ENCODE data around the gene LRPAP1. TPM values are rescaled to one million over a fixed set of nuclear protein-coding genes. Genes with fewer than 3 reads are reported as not detected.

Gene LRPAP1
- total and polyA plus RNA-seq, 2 donors = 52.5 to 67.7 TPM

GRCh38 chr4:3495204-3495975 is 36.8 kb downstream of the LRPAP1 start:
- Histone ChIP-seq H3K4me1 (ENCODE audit: control insufficient read depth in 2 of 2, insufficient read depth in 2 of 2, low read length in 2 of 2) (no peaks in the 10 kb centered on the region), H3K27ac (ENCODE audit: low read depth in 1 of 2, low read length in 1 of 2) (no peak overlapping the region), H3K27me3 (ENCODE audit: control insufficient read depth in 2 of 2, insufficient read depth in 1 of 2, low read length in 1 of 2) (peaks cover 2 to 21% of the 10 kb centered on the region in 2 donors), H3K36me3 (ENCODE audit: control insufficient read depth in 2 of 2, insufficient read depth in 2 of 2, low read length in 1 of 2) (peaks cover 0 to under 1% of the 10 kb centered on the region in 2 donors), H3K9me3 (ENCODE audit: control insufficient read depth in 2 of 2, insufficient read depth in 1 of 2, low read length in 1 of 2) (no peaks in the 10 kb centered on the region), H3K4me3 (ENCODE audit: low read length in 2 of 2) (no peak overlapping the region)
- 90% methylated on average over 28 of the region's 28 CpGs for WGBS
- no peak for DNase-seq (ENCODE audit: low read depth in 6 of 9, low spot score in 9 of 9)

DNA sequence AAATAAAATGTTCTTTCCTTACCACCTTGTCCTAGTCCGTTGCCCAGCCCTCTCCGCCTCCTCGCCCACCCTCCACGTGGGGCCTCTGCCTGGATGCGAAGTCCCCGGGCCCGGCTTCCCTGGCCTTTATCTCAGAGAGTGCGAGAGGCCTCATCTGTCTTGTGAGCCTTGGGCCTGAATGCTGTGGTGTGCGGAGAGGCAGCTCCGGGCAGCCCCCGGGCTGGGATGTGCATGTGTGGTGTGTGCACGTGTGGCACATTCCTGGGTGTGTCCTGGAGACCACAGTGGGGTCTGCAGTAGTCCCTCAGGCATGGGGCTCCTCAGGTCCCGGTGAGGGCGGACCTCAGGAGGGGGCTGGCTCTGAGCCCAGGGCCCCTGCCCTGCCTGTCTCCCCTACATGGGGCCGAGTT is 37.8 kb downstream of the LRPAP1 start:
- H3K9me3 ChIP-seq (ENCODE audit: control insufficient read depth in 2 of 2, insufficient read depth in 1 of 2, low read length in 1 of 2) = no peaks in the 10 kb centered on the region
- H3K4me1 ChIP-seq (ENCODE audit: control insufficient read depth in 2 of 2, insufficient read depth in 2 of 2, low read length in 2 of 2) = no peaks in the 10 kb centered on the region
- WGBS = 67% methylated on average over 15 of the region's 15 CpGs
- no peak for DNase-seq (ENCODE audit: low read depth in 6 of 9, low spot score in 9 of 9)
- H3K27me3 ChIP-seq (ENCODE audit: control insufficient read depth in 2 of 2, insufficient read depth in 1 of 2, low read length in 1 of 2) = peaks cover 2 to 21% of the 10 kb centered on the region in 2 donors
- no peaks in the 10 kb centered on the region for H3K36me3 ChIP-seq (ENCODE audit: control insufficient read depth in 2 of 2, insufficient read depth in 2 of 2, low read length in 1 of 2)
- no peak overlapping the region for H3K27ac ChIP-seq (ENCODE audit: low read depth in 1 of 2, low read length in 1 of 2)
- no peak overlapping the region for H3K4me3 ChIP-seq (ENCODE audit: low read length in 2 of 2)

GRCh38 chr4:3493720-3494461 is 38.3 kb downstream of the LRPAP1 start:
- 64% methylated on average over 20 of the region's 20 CpGs for WGBS
- Histone ChIP-seq H3K4me3 (ENCODE audit: low read length in 2 of 2) (no peak overlapping the region), H3K27me3 (ENCODE audit: control insufficient read depth in 2 of 2, insufficient read depth in 1 of 2, low read length in 1 of 2) (peaks cover 2 to 24% of the 10 kb centered on the region in 2 donors), H3K4me1 (ENCODE audit: control insufficient read depth in 2 of 2, insufficient read depth in 2 of 2, low read length in 2 of 2) (no peaks in the 10 kb centered on the region), H3K9me3 (ENCODE audit: control insufficient read depth in 2 of 2, insufficient read depth in 1 of 2, low read length in 1 of 2) (no peaks in the 10 kb centered on the region), H3K27ac (ENCODE audit: low read depth in 1 of 2, low read length in 1 of 2) (no peak overlapping the region), H3K36me3 (ENCODE audit: control insufficient read depth in 2 of 2, insufficient read depth in 2 of 2, low read length in 1 of 2) (no peaks in the 10 kb centered on the region)
- no peak for DNase-seq (ENCODE audit: low read depth in 6 of 9, low spot score in 9 of 9)

- Histone ChIP-seq H3K4me1 (ENCODE audit: control insufficient read depth in 2 of 2, insufficient read depth in 2 of 2, low read length in 2 of 2) (no peaks in the 10 kb centered on the region), H3K9me3 (ENCODE audit: control insufficient read depth in 2 of 2, insufficient read depth in 1 of 2, low read length in 1 of 2) (no peaks in the 10 kb centered on the region), H3K27ac (ENCODE audit: low read depth in 1 of 2, low read length in 1 of 2) (no peak overlapping the region), H3K4me3 (ENCODE audit: low read length in 2 of 2) (no peak overlapping the region), H3K27me3 (ENCODE audit: control insufficient read depth in 2 of 2, insufficient read depth in 1 of 2, low read length in 1 of 2) (peaks cover 2 to 24% of the 10 kb centered on the region in 2 donors), H3K36me3 (ENCODE audit: control insufficient read depth in 2 of 2, insufficient read depth in 2 of 2, low read length in 1 of 2) (no peaks in the 10 kb centered on the region)
- no peak for DNase-seq (ENCODE audit: low read depth in 6 of 9, low spot score in 9 of 9)
- WGBS = 88% methylated on average over 55 of the region's 55 CpGs
Measured at GRCh38 chr4:3492741-3493719, 39.2 kb downstream of the LRPAP1 start.

DNA sequence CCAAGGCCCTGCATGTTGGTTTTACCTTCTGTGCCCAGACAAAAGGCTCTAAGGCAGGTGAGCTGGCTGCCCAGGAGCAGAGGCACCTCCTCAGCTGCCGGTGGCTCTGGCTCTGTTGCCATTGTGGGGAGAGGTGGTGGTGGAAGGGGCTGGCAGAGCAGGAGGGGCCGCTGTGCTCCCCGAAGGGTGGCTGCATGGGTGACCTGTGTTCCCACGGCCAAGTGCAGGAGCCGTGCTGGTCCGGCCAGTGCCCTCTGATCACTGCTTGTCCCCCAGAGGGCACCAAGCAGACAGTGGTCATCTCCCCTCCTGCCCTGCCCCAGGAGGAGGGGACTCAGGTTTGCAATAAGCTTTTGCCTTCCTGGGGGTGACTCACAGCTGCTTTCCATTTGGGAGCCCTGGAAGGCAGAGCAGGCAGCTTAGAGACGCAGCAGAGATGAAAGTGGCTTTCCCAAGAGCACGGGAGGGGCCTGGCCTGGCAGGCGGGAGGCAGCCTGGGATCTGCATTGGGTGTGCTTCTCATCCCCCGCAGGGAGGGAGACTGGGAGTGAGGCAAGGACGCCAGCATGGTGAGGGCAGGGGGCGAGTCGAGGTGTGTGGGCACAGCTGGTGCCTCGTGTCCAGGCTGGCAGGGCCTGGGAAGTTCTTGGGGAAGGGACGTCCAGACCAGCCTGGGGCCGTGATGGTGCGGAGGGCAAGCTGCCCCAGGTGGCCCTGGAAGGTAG is 40.4 kb downstream of the LRPAP1 start:
- Histone ChIP-seq H3K36me3 (ENCODE audit: control insufficient read depth in 2 of 2, insufficient read depth in 2 of 2, low read length in 1 of 2) (no peaks in the 10 kb centered on the region), H3K27me3 (ENCODE audit: control insufficient read depth in 2 of 2, insufficient read depth in 1 of 2, low read length in 1 of 2) (peaks cover 2 to 35% of the 10 kb centered on the region in 2 donors), H3K4me1 (ENCODE audit: control insufficient read depth in 2 of 2, insufficient read depth in 2 of 2, low read length in 2 of 2) (no peaks in the 10 kb centered on the region), H3K9me3 (ENCODE audit: control insufficient read depth in 2 of 2, insufficient read depth in 1 of 2, low read length in 1 of 2) (no peaks in the 10 kb centered on the region), H3K27ac (ENCODE audit: low read depth in 1 of 2, low read length in 1 of 2) (no peak overlapping the region), H3K4me3 (ENCODE audit: low read length in 2 of 2) (no peak overlapping the region)
- no peak for DNase-seq (ENCODE audit: low read depth in 6 of 9, low spot score in 9 of 9)
- 84% methylated on average over 17 of the region's 17 CpGs for WGBS

- Histone ChIP-seq H3K36me3 (ENCODE audit: control insufficient read depth in 2 of 2, insufficient read depth in 2 of 2, low read length in 1 of 2) (no peaks in the 10 kb centered on the region), H3K4me3 (ENCODE audit: low read length in 2 of 2) (no peak overlapping the region), H3K4me1 (ENCODE audit: control insufficient read depth in 2 of 2, insufficient read depth in 2 of 2, low read length in 2 of 2) (no peaks in the 10 kb centered on the region), H3K27ac (ENCODE audit: low read depth in 1 of 2, low read length in 1 of 2) (no peak overlapping the region), H3K9me3 (ENCODE audit: control insufficient read depth in 2 of 2, insufficient read depth in 1 of 2, low read length in 1 of 2) (no peaks in the 10 kb centered on the region), H3K27me3 (ENCODE audit: control insufficient read depth in 2 of 2, insufficient read depth in 1 of 2, low read length in 1 of 2) (peaks cover 22 to 58% of the 10 kb centered on the region in 2 donors)
- no peak for DNase-seq (ENCODE audit: low read depth in 6 of 9, low spot score in 9 of 9)
- WGBS = 64% methylated on average over 20 of the region's 20 CpGs
Measured at GRCh38 chr4:3489451-3489962, 42.7 kb downstream of the LRPAP1 start.

DNA sequence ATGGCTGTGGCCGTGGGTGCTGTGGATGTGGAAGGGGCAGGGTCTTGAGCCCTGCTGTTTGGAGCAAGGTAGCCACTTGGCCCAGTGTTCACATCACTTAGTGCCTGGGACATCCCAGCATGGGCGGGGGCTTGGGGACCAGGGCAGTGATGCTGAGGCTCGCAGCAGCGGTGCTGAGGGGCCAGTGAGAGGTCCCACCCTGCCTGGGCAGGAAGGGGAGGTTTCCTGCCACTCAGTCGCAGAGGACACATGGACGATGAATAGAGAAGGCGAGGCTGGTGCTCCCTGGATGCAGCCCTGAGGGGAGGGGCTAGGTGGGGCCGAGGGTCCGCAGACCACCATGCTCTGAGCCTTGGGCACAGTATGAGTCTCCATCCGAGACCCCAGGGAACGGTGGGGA is 43.4 kb downstream of the LRPAP1 start:
- 49% methylated on average over 11 of the region's 11 CpGs for WGBS
- Histone ChIP-seq H3K36me3 (ENCODE audit: control insufficient read depth in 2 of 2, insufficient read depth in 2 of 2, low read length in 1 of 2) (no peaks in the 10 kb centered on the region), H3K27me3 (ENCODE audit: control insufficient read depth in 2 of 2, insufficient read depth in 1 of 2, low read length in 1 of 2) (peaks cover 28 to 58% of the 10 kb centered on the region in 2 donors), H3K27ac (ENCODE audit: low read depth in 1 of 2, low read length in 1 of 2) (no peak overlapping the region), H3K4me1 (ENCODE audit: control insufficient read depth in 2 of 2, insufficient read depth in 2 of 2, low read length in 2 of 2) (no peaks in the 10 kb centered on the region), H3K9me3 (ENCODE audit: control insufficient read depth in 2 of 2, insufficient read depth in 1 of 2, low read length in 1 of 2) (no peaks in the 10 kb centered on the region), H3K4me3 (ENCODE audit: low read length in 2 of 2) (no peak overlapping the region)
- DNase-seq (ENCODE audit: low read depth in 6 of 9, low spot score in 9 of 9) = no peak

DNA sequence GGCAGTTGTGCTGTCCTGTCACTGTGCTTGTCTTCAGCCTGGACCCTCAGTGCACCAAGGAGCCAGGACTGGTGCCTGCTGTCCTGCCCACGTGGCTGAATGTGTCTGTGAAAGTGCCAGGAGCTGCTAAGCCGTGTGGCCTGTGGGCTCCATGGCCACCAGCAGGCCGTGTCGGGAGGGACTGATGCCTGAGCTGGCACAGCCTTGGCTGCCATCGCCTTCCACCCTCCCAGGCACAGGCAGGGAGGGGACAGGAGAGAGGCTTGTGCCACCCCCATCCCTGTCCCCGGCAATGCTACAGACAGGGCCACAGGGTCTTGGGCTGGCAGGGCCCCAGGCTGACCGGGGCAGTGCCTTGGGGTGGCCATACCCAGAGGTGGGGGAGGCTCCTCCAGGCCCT is 44.4 kb downstream of the LRPAP1 start:
- H3K4me3 ChIP-seq (ENCODE audit: low read length in 2 of 2) = no peak overlapping the region
- H3K36me3 ChIP-seq (ENCODE audit: control insufficient read depth in 2 of 2, insufficient read depth in 2 of 2, low read length in 1 of 2) = no peaks in the 10 kb centered on the region
- H3K9me3 ChIP-seq (ENCODE audit: control insufficient read depth in 2 of 2, insufficient read depth in 1 of 2, low read length in 1 of 2) = no peaks in the 10 kb centered on the region
- H3K27me3 ChIP-seq (ENCODE audit: control insufficient read depth in 2 of 2, insufficient read depth in 1 of 2, low read length in 1 of 2) = peaks cover 30 to 58% of the 10 kb centered on the region in 2 donors
- H3K27ac ChIP-seq (ENCODE audit: low read depth in 1 of 2, low read length in 1 of 2) = no peak overlapping the region
- 94% methylated on average over 7 of the region's 7 CpGs for WGBS
- H3K4me1 ChIP-seq (ENCODE audit: control insufficient read depth in 2 of 2, insufficient read depth in 2 of 2, low read length in 2 of 2) = no peaks in the 10 kb centered on the region
- DNase-seq (ENCODE audit: low read depth in 6 of 9, low spot score in 9 of 9) = no peak

All from thymus (tissue), 11 donors.